ENCODE data around the gene NHS.

The NHS gene

DNA sequence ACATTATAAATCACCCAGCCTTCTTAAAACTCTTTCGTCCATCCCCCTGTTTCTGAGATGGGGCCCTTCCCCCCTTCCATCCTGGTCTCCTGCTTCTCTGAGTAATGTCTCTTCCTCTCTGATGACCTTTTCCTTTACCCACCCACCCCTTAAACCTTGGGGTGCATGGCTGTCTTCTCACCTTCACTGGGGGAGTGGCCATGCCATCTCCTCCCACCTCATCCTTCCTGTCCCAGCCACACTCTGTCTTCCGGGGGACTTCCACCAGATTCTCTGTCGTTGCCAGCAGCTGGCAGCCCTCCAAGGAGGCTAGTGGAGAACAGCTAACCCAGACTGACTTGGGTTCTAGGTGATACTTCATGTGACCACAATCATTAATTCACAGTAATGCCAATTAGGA is 279.1 kb downstream of the NHS start:
- Histone ChIP-seq H3K27ac (no peak overlapping the region), H3K27me3 (peaks cover 61% of the 10 kb centered on the region), H3K36me3 (no peaks in the 10 kb centered on the region), H3K9ac (no peak overlapping the region), H3K4me1 (0 out of 2 replicates have a peak, but pooled peaks cover 4% of the 10 kb centered on the region), H4K20me1 (no peaks in the 10 kb centered on the region), H3K9me3 (peaks cover 11% of the 10 kb centered on the region), H3K4me2 (no peak overlapping the region), H3K4me3 (no peak overlapping the region)
- TF ChIP-seq Cebpa-rat (IDR thresholded peaks at IDR 0.05): no peak

DNA sequence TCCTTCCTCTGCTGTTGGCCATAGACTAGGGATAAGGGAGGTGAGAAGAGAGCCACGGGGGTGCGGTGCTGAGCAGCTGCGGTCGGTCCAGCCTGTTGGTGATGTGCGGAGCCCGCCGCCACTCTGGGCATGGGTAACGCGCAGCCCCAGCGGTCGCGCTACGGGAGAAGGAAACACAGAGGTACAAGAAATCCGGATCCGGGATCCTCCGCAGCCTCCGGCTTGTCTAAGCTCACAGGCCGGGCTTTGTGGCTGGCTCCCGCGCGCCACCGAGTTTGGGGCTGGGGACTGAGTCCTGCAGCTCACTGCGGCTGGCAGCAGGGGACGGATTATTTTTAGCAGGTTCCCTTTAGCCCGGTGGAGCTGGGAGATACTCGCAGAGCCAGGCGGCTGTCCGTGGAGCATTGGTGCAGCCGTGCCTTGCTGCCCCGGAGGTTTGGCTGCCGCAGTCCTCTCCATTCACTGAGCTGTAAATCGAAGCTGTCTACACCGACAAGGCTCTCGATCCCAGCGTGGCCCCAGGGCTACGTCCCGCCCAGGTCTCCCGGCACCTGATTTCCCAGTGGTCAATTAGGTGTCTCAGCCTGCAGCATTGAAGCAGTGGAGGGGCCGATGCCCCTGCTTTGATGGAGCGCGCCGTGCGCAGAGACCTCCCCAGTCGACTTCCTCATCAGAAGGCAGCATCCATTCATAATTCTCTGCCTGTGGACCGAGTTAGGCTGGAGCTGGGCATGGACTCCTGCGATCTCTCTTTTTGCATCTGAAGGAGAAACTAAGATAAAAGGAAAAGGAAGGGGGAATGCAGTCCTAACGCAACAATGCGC is 280.4 kb downstream of the NHS start:
- Histone ChIP-seq H3K4me2 (no peak overlapping the region), H3K9ac (no peak overlapping the region), H3K27me3 (peaks cover 61% of the 10 kb centered on the region), H3K9me3 (peaks cover 11% of the 10 kb centered on the region), H3K4me1 (0 out of 2 replicates have a peak, but pooled peaks cover 4% of the 10 kb centered on the region), H3K27ac (no peak overlapping the region), H4K20me1 (no peaks in the 10 kb centered on the region), H3K36me3 (no peaks in the 10 kb centered on the region), H3K4me3 (no peak overlapping the region)
- no peak for TF ChIP-seq Cebpa-rat (IDR thresholded peaks at IDR 0.05)

DNA sequence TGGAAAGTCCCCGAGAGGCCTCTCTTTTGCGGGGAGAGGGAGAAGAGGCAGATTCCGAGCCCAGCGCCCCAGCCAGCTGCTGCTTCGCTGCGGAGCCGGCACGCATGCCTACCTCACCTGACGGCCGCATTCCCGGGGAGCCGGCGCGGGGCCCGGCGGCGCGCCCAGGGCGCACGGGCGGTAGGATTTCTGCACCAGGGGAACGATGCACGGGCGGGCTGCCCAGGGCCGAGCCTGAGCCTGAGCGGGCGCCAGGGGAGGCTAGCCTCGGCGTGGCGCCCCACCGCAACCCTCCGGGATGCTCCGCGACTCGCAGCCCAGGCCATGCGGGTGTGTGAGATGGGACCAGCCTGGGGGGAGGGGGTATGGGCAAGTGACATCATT is 281.0 kb downstream of the NHS start:
- TF ChIP-seq Cebpa-rat (IDR thresholded peaks at IDR 0.05): no peak

DNA sequence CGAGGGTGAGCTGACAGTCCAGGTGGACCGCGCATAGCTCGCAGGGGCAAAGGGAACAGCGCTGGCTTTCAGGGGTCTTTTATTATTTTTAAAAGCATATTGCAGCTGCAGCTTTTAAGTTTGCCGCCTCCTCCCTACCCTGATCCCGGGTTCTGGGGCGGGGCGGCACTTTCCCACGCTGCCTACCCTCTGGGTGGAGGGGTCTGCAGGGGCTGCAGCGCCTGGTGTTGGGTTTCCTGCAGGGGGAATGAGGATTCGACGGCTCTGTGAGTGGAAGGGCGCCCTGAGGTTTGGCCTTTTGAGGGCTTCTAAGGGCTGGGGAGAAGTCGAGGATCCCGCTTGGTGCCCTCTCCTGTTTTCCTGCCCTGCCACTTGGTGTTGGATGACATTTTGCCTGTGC is 281.6 kb downstream of the NHS start:
- no peak overlapping the region for H3K9ac ChIP-seq

More for the DNA sequence above, 281.0 kb downstream of the NHS start:
- Histone ChIP-seq H3K9ac (no peak overlapping the region), H3K36me3 (no peaks in the 10 kb centered on the region), H3K4me1 (0 out of 2 replicates have a peak, but pooled peaks cover 4% of the 10 kb centered on the region), H3K27ac (no peak overlapping the region), H3K9me3 (peaks cover 11% of the 10 kb centered on the region), H3K27me3 (peaks cover 57% of the 10 kb centered on the region), H4K20me1 (no peaks in the 10 kb centered on the region), H3K4me2 (no peak overlapping the region), H3K4me3 (no peak overlapping the region)

DNA sequence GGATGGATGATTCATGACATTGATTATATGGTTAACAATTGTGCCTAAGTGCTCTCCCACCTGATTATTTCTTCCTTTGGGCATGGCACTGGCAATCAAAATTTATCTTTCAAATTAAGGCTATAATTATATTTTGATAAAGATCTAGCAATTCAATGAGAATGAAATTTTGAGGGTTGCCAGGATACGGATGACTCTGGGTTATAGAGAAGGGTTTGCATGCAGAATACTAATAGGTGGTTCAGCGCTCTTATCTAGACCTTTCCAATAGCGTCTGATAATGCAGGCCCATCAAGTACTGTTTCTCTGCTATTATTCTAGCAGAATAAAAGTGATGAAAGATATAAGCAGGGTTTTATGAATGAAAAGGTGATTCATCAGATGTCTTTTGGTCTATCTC is 287.4 kb downstream of the NHS start:
- Histone ChIP-seq H3K27ac (no peak overlapping the region), H3K9me3 (no peaks in the 10 kb centered on the region), H3K4me2 (no peak overlapping the region), H4K20me1 (no peaks in the 10 kb centered on the region), H3K4me3 (no peak overlapping the region), H3K4me1 (no peaks in the 10 kb centered on the region), H3K36me3 (no peaks in the 10 kb centered on the region), H3K9ac (no peak overlapping the region), H3K27me3 (peaks cover 54% of the 10 kb centered on the region)
- TF ChIP-seq Cebpa-rat (IDR thresholded peaks at IDR 0.05): no peak

More for the DNA sequence above, 281.6 kb downstream of the NHS start:
- Histone ChIP-seq H3K27ac (no peak overlapping the region), H4K20me1 (no peaks in the 10 kb centered on the region), H3K9me3 (peaks cover 11% of the 10 kb centered on the region), H3K4me3 (no peak overlapping the region), H3K36me3 (no peaks in the 10 kb centered on the region), H3K27me3 (peaks cover 52% of the 10 kb centered on the region), H3K4me2 (no peak overlapping the region), H3K4me1 (0 out of 2 replicates have a peak, but pooled peaks cover 4% of the 10 kb centered on the region)
- TF ChIP-seq Cebpa-rat (IDR thresholded peaks at IDR 0.05): no peak

DNA sequence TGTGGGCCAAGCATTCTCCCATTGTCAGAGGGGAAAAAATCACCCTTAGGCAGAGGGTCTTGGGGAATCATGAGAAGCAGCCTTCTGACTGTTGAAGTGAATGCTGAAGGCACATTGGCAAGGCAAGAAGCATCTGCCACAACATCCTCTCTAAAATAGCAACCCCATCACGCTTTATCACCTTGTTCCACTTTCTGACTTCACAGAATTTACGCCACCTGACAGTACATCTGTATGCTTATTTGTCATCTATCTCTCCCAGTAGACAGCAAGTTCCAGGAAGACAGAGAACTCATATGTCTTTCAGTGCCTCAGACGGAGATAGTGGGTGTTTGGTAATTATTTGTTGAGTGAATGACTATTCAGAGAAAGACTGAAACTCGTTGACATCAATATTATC is 293.9 kb downstream of the NHS start:
- Histone ChIP-seq H4K20me1 (no peaks in the 10 kb centered on the region), H3K4me3 (no peak overlapping the region), H3K4me2 (no peak overlapping the region), H3K9me3 (no peaks in the 10 kb centered on the region), H3K27me3 (peaks cover 81% of the 10 kb centered on the region), H3K36me3 (no peaks in the 10 kb centered on the region), H3K4me1 (no peaks in the 10 kb centered on the region), H3K9ac (no peak overlapping the region), H3K27ac (no peak overlapping the region)
- no peak for TF ChIP-seq Cebpa-rat (IDR thresholded peaks at IDR 0.05)

DNA sequence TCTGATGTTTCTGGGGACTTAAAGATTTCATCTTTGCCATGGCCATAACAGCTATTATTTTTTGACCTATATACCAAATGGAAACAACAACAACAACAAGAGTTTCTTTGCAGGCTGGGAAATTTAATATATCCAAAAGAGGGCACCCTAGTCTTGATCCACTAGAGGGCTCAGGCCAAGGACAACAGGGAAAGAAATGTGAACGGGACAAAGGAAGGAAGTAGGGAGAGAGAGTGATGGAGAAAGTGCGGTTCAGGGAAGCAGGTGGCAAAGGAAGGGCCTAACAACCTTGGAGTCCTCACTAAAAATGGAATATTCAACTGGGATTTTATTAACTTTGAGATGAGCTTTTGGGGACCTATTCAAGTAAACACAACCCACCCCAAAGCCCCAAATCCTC is 294.5 kb downstream of the NHS start:
- Histone ChIP-seq H3K27me3 (peaks cover 86% of the 10 kb centered on the region), H4K20me1 (no peaks in the 10 kb centered on the region), H3K4me2 (no peak overlapping the region), H3K36me3 (no peaks in the 10 kb centered on the region), H3K4me3 (no peak overlapping the region), H3K27ac (no peak overlapping the region), H3K9ac (no peak overlapping the region), H3K4me1 (0 out of 2 replicates have a peak, but pooled peaks cover 2% of the 10 kb centered on the region), H3K9me3 (no peaks in the 10 kb centered on the region)
- TF ChIP-seq Cebpa-rat (IDR thresholded peaks at IDR 0.05): no peak

DNA sequence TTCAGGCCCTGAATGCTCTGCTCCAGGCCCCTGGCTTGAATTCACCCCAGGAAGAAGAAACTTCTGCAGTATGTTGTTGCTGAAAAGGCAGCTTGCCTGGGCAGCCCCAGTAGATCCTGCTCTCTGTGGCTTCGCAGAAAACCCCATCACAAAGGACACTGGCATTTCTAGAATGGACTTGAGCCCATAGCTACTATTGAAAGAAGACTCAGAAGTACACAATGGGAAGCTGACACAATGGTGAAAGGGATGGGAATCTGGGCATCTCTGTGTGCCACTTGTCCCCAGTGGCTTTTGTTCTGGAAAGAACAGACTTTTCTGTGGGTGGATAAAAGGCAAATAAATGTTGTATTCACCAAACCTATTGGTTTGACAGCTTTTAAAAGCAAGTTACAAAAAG is 294.9 kb downstream of the NHS start:
- H3K27me3 ChIP-seq: peaks cover 90% of the 10 kb centered on the region

DNA sequence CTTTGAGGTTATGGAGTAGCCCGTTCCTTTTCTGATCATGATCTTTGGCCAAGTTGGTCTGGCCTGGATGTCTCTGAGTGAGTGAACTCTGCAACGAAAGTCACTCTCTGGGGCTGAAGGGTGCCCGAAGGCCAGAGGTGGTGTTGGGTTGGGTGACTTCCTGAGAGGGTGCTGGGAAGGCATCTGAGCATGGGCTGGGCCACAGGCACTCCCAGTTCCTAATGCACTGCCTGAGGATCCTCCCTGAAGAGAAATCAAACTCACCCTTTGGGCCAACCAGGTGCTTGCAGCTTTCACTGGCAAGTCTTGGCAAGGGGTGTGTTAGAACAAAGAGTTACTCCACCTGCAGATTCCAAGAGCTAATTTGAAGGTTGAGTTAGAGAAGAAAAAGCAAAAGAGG is 295.9 kb downstream of the NHS start:
- no peaks in the 10 kb centered on the region for H4K20me1 ChIP-seq
- peaks cover 97% of the 10 kb centered on the region for H3K27me3 ChIP-seq
- no peaks in the 10 kb centered on the region for H3K9me3 ChIP-seq
- no peak for TF ChIP-seq Cebpa-rat (IDR thresholded peaks at IDR 0.05)
- H3K27ac ChIP-seq: no peak overlapping the region
- H3K9ac ChIP-seq: no peak overlapping the region
- no peak overlapping the region for H3K4me2 ChIP-seq
- H3K4me3 ChIP-seq: no peak overlapping the region
- 0 out of 2 replicates have a peak, but pooled peaks cover 7% of the 10 kb centered on the region for H3K4me1 ChIP-seq
- H3K36me3 ChIP-seq: no peaks in the 10 kb centered on the region

More for the DNA sequence above, 294.9 kb downstream of the NHS start:
- Histone ChIP-seq H3K9ac (no peak overlapping the region), H3K4me1 (0 out of 2 replicates have a peak, but pooled peaks cover 6% of the 10 kb centered on the region), H3K4me2 (no peak overlapping the region), H3K4me3 (no peak overlapping the region), H3K36me3 (no peaks in the 10 kb centered on the region), H4K20me1 (no peaks in the 10 kb centered on the region), H3K9me3 (no peaks in the 10 kb centered on the region), H3K27ac (no peak overlapping the region)
- no peak for TF ChIP-seq Cebpa-rat (IDR thresholded peaks at IDR 0.05)

DNA sequence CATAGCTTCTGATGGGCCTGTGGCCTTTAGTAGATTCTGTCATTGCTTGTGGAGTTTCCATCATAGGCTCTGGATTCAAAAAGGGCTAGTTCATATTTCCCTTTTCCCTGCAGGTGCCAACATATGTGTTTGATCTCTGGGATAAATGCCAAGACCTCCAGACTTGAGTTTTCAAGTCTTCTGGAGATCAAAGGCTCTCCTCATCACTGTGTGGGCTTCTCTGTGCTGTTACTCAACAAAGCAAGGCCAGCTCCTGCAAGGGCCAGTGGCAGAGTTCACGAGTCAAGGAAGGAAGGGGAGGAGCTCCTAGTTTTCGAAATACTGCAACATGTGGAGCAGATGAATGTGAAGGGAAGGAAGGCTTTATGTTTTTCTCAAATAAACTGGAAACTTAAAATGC is 299.6 kb downstream of the NHS start:
- 0 out of 2 replicates have a peak, but pooled peaks cover 7% of the 10 kb centered on the region for H3K4me1 ChIP-seq
- H3K27me3 ChIP-seq: peaks cover 94% of the 10 kb centered on the region
- no peaks in the 10 kb centered on the region for H3K9me3 ChIP-seq
- H4K20me1 ChIP-seq: no peaks in the 10 kb centered on the region
- H3K27ac ChIP-seq: no peak overlapping the region
- H3K9ac ChIP-seq: no peak overlapping the region
- TF ChIP-seq Cebpa-rat (IDR thresholded peaks at IDR 0.05): no peak
- H3K4me3 ChIP-seq: no peak overlapping the region
- no peaks in the 10 kb centered on the region for H3K36me3 ChIP-seq
- no peak overlapping the region for H3K4me2 ChIP-seq
